ENCODE data around the gene MANBA. TPM values are rescaled to one million over a fixed set of nuclear protein-coding genes. Genes with fewer than 3 reads are reported as not detected.

The MANBA gene
- total and polyA plus RNA-seq, 2 of the 4 experiments (the other 2 are of a cell fraction): 11.5 to 17.2 TPM

GRCh38 chr4:102778720-102779119 is 18.0 kb upstream of the MANBA start:
- Histone ChIP-seq H2AK5ac (ENCODE audit: low read depth, low read length) (no peak overlapping the region), H3K4me1 (ENCODE audit: control insufficient read depth, insufficient read depth, low read length) (no peaks in the 10 kb centered on the region), H3K9me3 (ENCODE audit: control insufficient read depth, insufficient read depth, low read length) (no peaks in the 10 kb centered on the region), H4K20me1 (ENCODE audit: insufficient read depth, low read length) (no peaks in the 10 kb centered on the region), H4K8ac (ENCODE audit: low read depth in 2 of 2, low read length in 2 of 2) (no peak overlapping the region), H2BK5ac (ENCODE audit: low read depth, low read length, poor library complexity, severe bottlenecking) (no peak overlapping the region), H3K9me1 (ENCODE audit: insufficient read depth, low read length) (no peaks in the 10 kb centered on the region), H3K23ac (ENCODE audit: low read depth, low read length) (no peak overlapping the region), H3K56ac (ENCODE audit: extremely low read depth, insufficient read depth, low read length) (no peak overlapping the region), H3K9ac (ENCODE audit: low read depth, low read length) (no peak overlapping the region), H2BK120ac (ENCODE audit: low read depth, low read length) (no peak overlapping the region), H3K36me3 (ENCODE audit: control insufficient read depth, insufficient read depth, low read length) (no peaks in the 10 kb centered on the region), H2BK15ac (ENCODE audit: low read depth, low read length) (no peak overlapping the region), H2BK20ac (ENCODE audit: low read depth, low read length) (no peak overlapping the region), H4K91ac (ENCODE audit: insufficient read depth, low read depth, low read length) (no peak overlapping the region), H2AK9ac (replicated peaks; ENCODE audit: low read depth, low read length, poor library complexity) (no peak overlapping the region), H3K4ac (ENCODE audit: low read depth, low read length) (no peak overlapping the region), H3K18ac (ENCODE audit: low read depth, low read length) (no peak overlapping the region), H2AFZ (replicated peaks; ENCODE audit: low read length, poor library complexity) (no peak overlapping the region), H4K5ac (ENCODE audit: low read depth, low read length) (no peak overlapping the region), H3K79me1 (ENCODE audit: low read depth in 1 of 2, low read length in 2 of 2) (no peaks in the 10 kb centered on the region), H3K4me2 (ENCODE audit: low read depth, low read length) (no peak overlapping the region), H3K4me3 (ENCODE audit: insufficient read depth, low read depth, low read length) (no peak overlapping the region), H3K27ac (ENCODE audit: insufficient read depth, low read length) (no peak overlapping the region), H3K27me3 (ENCODE audit: control insufficient read depth, insufficient read depth, low read length) (no peaks in the 10 kb centered on the region), H3K14ac (replicated peaks; ENCODE audit: low read depth, low read length) (no peak overlapping the region)
- DNase-seq (no peak), ATAC-seq (ENCODE audit: low read depth) (no peak)
- intact Hi-C loops (cut with micrococcal nuclease): no loop called here
- in situ Hi-C loops (cut with MboI; ENCODE audit: low sequenced_read_pairs): no loop called here
- CTCF ChIA-PET: interaction anchor here (1.2 kb wide), 1 partner anchor 14 kb away, joined by 4 read pairs; no protein-coding TSS in a partner anchor
- POLR2A ChIA-PET (ENCODE audit: unreplicated experiment): no interaction called here
- dilution Hi-C loops (cut with HindIII; ENCODE audit: low sequenced_read_pairs, unreplicated experiment): no loop called here
- WGBS, 2 experiments (ENCODE audit: extremely low coverage in 2 of 2, insufficient read length in 1 of 2): 67% methylated on average over 3 of the region's 7 CpGs; no CpG with 5 or more reads in 1 of the 2 experiments
- BruUV-seq (replicated peaks): no TSS peak
- TF ChIP-seq MAFK (IDR thresholded peaks at IDR 0.05; ENCODE audit: low read depth, low read length) (no peak), CHD1 (IDR thresholded peaks at IDR 0.05; ENCODE audit: low read depth, low read length) (no peak), SMC3 (IDR thresholded peaks at IDR 0.05; ENCODE audit: low read depth, low read length) (no peak), MXI1 (IDR thresholded peaks at IDR 0.05; ENCODE audit: borderline replicate concordance, low read depth, low read length) (no peak), NFE2L2 (IDR thresholded peaks at IDR 0.05; ENCODE audit: low read depth, low read length) (no peak), RFX5 (IDR thresholded peaks at IDR 0.05; ENCODE audit: low read depth, low read length) (no peak), CEBPB (IDR thresholded peaks at IDR 0.05; ENCODE audit: low read depth, low read length) (no peak), MAZ (IDR thresholded peaks at IDR 0.05; ENCODE audit: borderline replicate concordance, low read depth, low read length) (no peak), BHLHE40 (IDR thresholded peaks at IDR 0.05; ENCODE audit: low read depth, low read length) (no peak), FOS (IDR thresholded peaks at IDR 0.05; ENCODE audit: low read depth, low read length) (no peak), USF2 (IDR thresholded peaks at IDR 0.05; ENCODE audit: low read depth, low read length) (no peak), POLR2A (IDR thresholded peaks at IDR 0.05; ENCODE audit: low read depth, low read length) (no peak), CTCF (conservative IDR thresholded peaks at IDR 0.05; ENCODE audit: low read depth, low read length) (no peak)
